Choroid plexus epithelial cell (primary cell): Measurements from ENCODE around the gene TRNP1.

Experiments used
- DNase-seq: peaks from one replicate; pipeline ENCODE4 v3.0.0-alpha.2; 2010; ENCODE audit warnings: low read depth
- H3K4me3 ChIP-seq: 2 replicates; pipeline ENCODE4 v1.5.1; 2011; ENCODE audit warnings: low read depth, mild to moderate bottlenecking, control low read depth, low read length, moderate library complexity
- CTCF ChIP-seq: conservative IDR thresholded peaks from 2 replicates; pipeline ENCODE4 v1.5.1; 2011; ENCODE audit warnings: low read depth, mild to moderate bottlenecking, control low read depth, inconsistent platforms, low read length, moderate library complexity

Gene TRNP1

GRCh38 chr1:26996024-26996423, 2.5 kb downstream of the TRNP1 start:
- no peak overlapping the region for H3K4me3 ChIP-seq
- no peak for TF ChIP-seq CTCF
- DNase-seq = no peak

GRCh38 chr1:26996665-26997064, 3.2 kb downstream of the TRNP1 start:
- no peak overlapping the region for H3K4me3 ChIP-seq
- no peak for DNase-seq

DNA sequence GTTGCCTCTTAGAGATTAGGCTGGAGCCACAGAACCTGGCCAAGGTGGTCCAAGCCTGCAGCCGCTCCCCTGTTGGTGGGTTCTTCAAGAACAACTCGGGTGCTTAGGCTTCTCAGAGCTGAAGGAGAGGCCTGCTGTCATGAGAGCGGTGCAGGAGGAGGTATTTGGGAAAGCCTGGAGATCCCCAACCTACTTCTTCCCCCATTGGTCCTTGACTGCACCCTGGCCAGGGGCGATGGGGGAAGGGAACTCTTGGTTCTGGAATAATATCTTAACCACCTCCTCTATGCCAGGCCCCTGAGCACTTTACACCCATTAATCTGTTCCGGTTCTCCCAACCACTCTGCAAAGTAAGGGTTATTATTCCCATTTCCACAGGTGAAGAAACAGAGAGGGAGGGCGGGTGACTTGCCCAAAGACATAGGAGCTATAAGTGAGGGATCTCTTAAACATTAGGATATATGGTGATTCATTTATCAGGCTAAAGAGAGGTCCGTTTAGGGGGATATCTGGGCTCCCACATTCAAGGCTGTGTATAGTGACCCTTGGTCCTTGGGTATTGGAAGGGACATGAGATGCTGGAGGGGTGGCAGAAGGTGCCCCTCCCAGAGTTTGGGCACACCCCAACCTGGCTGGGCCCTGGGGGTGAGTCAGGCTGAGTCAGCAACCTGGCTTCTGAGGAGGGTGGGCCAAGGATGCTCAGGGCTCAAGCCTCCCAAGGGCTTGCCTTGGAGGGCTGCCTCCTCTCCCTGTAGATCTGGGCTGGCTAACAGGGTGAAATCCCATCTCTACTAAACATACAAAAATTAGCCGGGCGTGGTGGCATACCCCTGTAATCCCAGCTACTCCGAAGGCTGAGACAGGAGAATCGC, 5.2 kb downstream of the TRNP1 start:
- H3K4me3 ChIP-seq = no peak overlapping the region
- no peak for TF ChIP-seq CTCF
- DNase-seq = no peak

More at GRCh38 chr1:26996665-26997064, 3.2 kb downstream of the TRNP1 start:
- no peak for TF ChIP-seq CTCF

GRCh38 chr1:26999440-26999987, 6.0 kb downstream of the TRNP1 start:
- H3K4me3 ChIP-seq = no peak overlapping the region
- peak; percentile 93 for DNase-seq
- peak; percentile 14 for TF ChIP-seq CTCF

DNA sequence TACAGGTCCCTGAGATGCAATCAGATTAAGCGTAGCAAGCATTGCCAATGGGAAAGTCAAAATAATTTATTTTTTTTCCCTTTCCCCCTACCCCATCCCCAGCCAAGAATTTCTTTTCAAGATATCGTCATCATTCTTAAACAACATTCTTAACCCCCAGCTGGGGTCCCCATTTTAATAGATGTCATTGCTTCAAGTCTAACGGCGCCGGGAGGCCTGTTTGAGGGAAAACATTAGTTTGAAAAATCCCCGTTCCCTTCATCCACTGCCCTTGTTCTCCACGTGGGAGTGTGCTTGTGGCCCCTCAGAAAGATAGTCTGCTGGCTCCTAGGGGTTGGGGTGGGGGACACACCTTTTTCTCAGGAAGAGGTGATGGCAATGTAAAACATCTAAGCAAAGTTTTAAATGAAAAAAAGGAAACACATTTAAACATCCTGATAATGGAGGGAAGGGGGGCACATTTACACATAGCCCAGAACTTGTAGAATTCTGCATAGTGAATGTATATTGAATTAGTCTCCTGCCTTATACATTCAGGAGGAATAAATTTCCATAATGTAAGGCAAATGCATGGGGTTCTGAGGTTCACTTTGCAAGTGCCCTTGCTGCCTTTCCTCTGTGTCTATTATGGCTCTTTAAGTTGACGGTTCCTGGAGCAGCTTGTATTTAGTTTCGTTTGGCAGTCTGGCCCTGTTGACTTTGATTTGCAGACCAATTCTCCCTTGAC, 6.8 kb downstream of the TRNP1 start:
- H3K4me3 ChIP-seq = no peak overlapping the region
- TF ChIP-seq CTCF = no peak
- peak; percentile 55 for DNase-seq

DNA sequence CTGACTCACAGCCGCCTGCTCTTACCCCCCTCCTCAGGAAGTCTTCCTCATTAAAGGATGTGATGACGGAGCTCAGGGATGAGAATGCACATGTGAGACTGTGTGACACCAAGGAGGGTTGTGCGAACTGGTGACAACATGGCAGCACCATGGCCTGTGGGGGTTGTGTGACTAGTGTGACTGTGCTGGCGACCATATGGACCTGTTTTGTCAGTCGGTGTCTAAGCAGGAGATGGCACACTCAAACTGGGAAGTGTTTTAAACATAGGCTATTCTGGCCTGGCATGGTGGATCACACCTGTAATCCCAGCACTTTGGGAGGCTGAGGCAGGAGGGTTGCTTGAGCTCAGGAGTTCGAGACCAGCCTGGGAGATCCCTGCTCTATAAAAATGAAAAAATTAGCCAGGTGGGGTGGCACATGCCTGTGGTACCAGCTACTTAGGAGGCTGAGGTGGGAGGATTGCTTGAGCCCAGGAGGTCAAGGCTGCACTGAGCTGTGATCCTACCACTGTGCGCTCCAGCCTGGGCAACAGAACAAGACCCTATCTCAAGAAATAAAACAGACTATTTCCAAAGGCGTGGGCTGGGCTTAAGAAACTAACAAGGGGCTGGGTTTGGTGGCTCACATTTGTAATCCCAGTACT, 7.4 kb downstream of the TRNP1 start:
- no peak for DNase-seq
- TF ChIP-seq CTCF = no peak
- H3K4me3 ChIP-seq = no peak overlapping the region
